H9 (cell line): ENCODE measurements around the gene ELF1. TPM values are rescaled to one million over a fixed set of nuclear protein-coding genes. Genes with fewer than 3 reads are reported as not detected.

Experiments
- DNase-seq: peaks from one replicate; pipeline ENCODE4 v3.0.0-alpha.2; 2017
- H2AFZ ChIP-seq: one replicate; pipeline ENCODE4 v1.6.1; 2013; ENCODE audit warnings: mild to moderate bottlenecking, low read length, control low read depth, moderate library complexity
- H2AK5ac ChIP-seq: 2 replicates; pipeline ENCODE4 v1.6.1; 2013; ENCODE audit warnings: low read length, control low read depth, mixed read lengths; ENCODE audit not compliant: insufficient read length
- H2BK120ac ChIP-seq: one replicate; pipeline ENCODE4 v1.6.1; 2013; ENCODE audit warnings: low read depth, mild to moderate bottlenecking, low read length, control low read depth, inconsistent platforms; ENCODE audit not compliant: poor library complexity, severe bottlenecking
- H2BK12ac ChIP-seq: 2 replicates; pipeline ENCODE4 v1.6.1; 2013; ENCODE audit warnings: low read length, control low read depth, mixed read lengths, low read depth; ENCODE audit not compliant: insufficient read length
- H2BK15ac ChIP-seq: 2 replicates; pipeline ENCODE4 v1.6.1; 2013; ENCODE audit warnings: low read depth, low read length, control low read depth
- H2BK20ac ChIP-seq: one replicate; pipeline ENCODE4 v1.6.1; 2013; ENCODE audit warnings: low read depth, mild to moderate bottlenecking, low read length, control low read depth, inconsistent platforms; ENCODE audit not compliant: poor library complexity, severe bottlenecking
- H2BK5ac ChIP-seq: 2 replicates; pipeline ENCODE4 v1.6.1; 2013; ENCODE audit warnings: low read length, control low read depth, mixed read lengths; ENCODE audit not compliant: insufficient read length
- H3K14ac ChIP-seq: 2 replicates; pipeline ENCODE4 v1.6.1; 2013; ENCODE audit warnings: low read length, control low read depth; ENCODE audit not compliant: insufficient read depth
- H3K18ac ChIP-seq: 2 replicates; pipeline ENCODE4 v1.6.1; 2013; ENCODE audit warnings: low read depth, mild to moderate bottlenecking, mixed read lengths, low read length, control low read depth; ENCODE audit not compliant: insufficient read length
- H3K23ac ChIP-seq: 2 replicates; pipeline ENCODE4 v1.6.1; 2013; ENCODE audit warnings: low read length, control low read depth, mixed read lengths, low read depth; ENCODE audit not compliant: insufficient read length
- H3K23me2 ChIP-seq: 2 replicates; pipeline ENCODE4 v1.6.1; 2013; ENCODE audit warnings: low read depth, mild to moderate bottlenecking, mixed read lengths, low read length, control low read depth; ENCODE audit not compliant: insufficient read length, poor library complexity, severe bottlenecking
- H3K27ac ChIP-seq: 2 replicates; pipeline ENCODE4 v1.5.1; 2013; ENCODE audit warnings: low read length, control low read depth, mixed read lengths, low read depth; ENCODE audit not compliant: insufficient read length
- H3K27me3 ChIP-seq: 2 replicates; pipeline ENCODE4 v1.6.1; 2013; ENCODE audit warnings: low read length, control low read depth, inconsistent platforms; ENCODE audit not compliant: insufficient read depth
- H3K4ac ChIP-seq: 2 replicates; pipeline ENCODE4 v1.6.1; 2013; ENCODE audit warnings: low read depth, mild to moderate bottlenecking, control low read depth, inconsistent platforms, low read length, moderate library complexity
- H3K4me1 ChIP-seq: 2 replicates; pipeline ENCODE4 v1.6.1; 2013; ENCODE audit warnings: low read length, control low read depth, inconsistent platforms; ENCODE audit not compliant: insufficient read depth
- H3K4me2 ChIP-seq: 2 replicates; pipeline ENCODE4 v1.6.1; 2013; ENCODE audit warnings: low read length, control low read depth, mixed read lengths; ENCODE audit not compliant: insufficient read length, insufficient read depth
- H3K56ac ChIP-seq: 2 replicates; pipeline ENCODE4 v1.6.1; 2013; ENCODE audit warnings: low read depth, mild to moderate bottlenecking, mixed read lengths, low read length, control low read depth; ENCODE audit not compliant: insufficient read length
- H3K79me1 ChIP-seq: 2 replicates; pipeline ENCODE4 v1.6.1; 2013; ENCODE audit warnings: low read depth, mild to moderate bottlenecking, moderate library complexity, low read length, control low read depth, inconsistent platforms; ENCODE audit not compliant: insufficient read depth, poor library complexity, severe bottlenecking
- H3K79me2 ChIP-seq: 2 replicates; pipeline ENCODE4 v1.6.1; 2013; ENCODE audit warnings: low read length, control low read depth, inconsistent platforms; ENCODE audit not compliant: insufficient read depth
- H3K9ac ChIP-seq: 2 replicates; pipeline ENCODE4 v1.6.1; 2013; ENCODE audit warnings: low read length, control low read depth, mixed read lengths; ENCODE audit not compliant: insufficient read length; ENCODE audit errors: extremely low read depth
- H3K9me3 ChIP-seq: one replicate; pipeline ENCODE4 v1.6.1; 2013; ENCODE audit warnings: low read depth, low read length, inconsistent platforms; ENCODE audit not compliant: control insufficient read depth
- H3T11ph ChIP-seq: one replicate; pipeline ENCODE4 v1.6.1; 2013; ENCODE audit warnings: mild to moderate bottlenecking, low read length, control low read depth, inconsistent platforms
- H4K20me1 ChIP-seq: one replicate; pipeline ENCODE4 v1.6.1; 2013; ENCODE audit not compliant: control insufficient read depth, insufficient read length, insufficient read depth
- H4K5ac ChIP-seq: 2 replicates; pipeline ENCODE4 v1.6.1; 2013; ENCODE audit warnings: low read depth, mild to moderate bottlenecking, mixed read lengths, low read length, control low read depth; ENCODE audit not compliant: insufficient read length
- H4K8ac ChIP-seq: replicated peaks from 2 replicates; pipeline ENCODE4 v1.6.1; 2013; ENCODE audit warnings: low read length, control low read depth, mixed read lengths, low read depth; ENCODE audit not compliant: insufficient read length
- H4K91ac ChIP-seq: 2 replicates; pipeline ENCODE4 v1.6.1; 2013; ENCODE audit warnings: low read depth, mild to moderate bottlenecking, moderate library complexity, mixed read lengths, low read length, control low read depth; ENCODE audit not compliant: insufficient read length
- H3K27ac Mint-ChIP-seq, 3 experiments: 2 replicates in 2 of 3; 3 replicates in 1 of 3; pipeline ENCODE4 v1.8.0; 2020 to 2021; ENCODE audit warnings: mixed read lengths in 3 of 3, mild to moderate bottlenecking in 1 of 3, moderate library complexity in 1 of 3
- H3K27me3 Mint-ChIP-seq: 2 replicates; pipeline ENCODE4 v1.8.0; 2021; ENCODE audit warnings: low read depth, mild to moderate bottlenecking, moderate library complexity, mixed read lengths
- H3K36me3 Mint-ChIP-seq, 3 experiments: 2 replicates in 2 of 3; 3 replicates in 1 of 3; pipeline ENCODE4 v1.8.0; 2020 to 2021; ENCODE audit warnings: low read depth in 3 of 3, mixed read lengths in 3 of 3; ENCODE audit not compliant: insufficient read depth in 1 of 3
- H3K4me1 Mint-ChIP-seq, 2 experiments: 2 replicates each; pipeline ENCODE4 v1.8.0; 2020; ENCODE audit warnings: mixed read lengths in 2 of 2
- H3K4me3 Mint-ChIP-seq, 2 experiments: 2 replicates in 1 of 2; 3 replicates in 1 of 2; pipeline ENCODE4 v1.8.0; 2020 to 2021; ENCODE audit warnings: mild to moderate bottlenecking in 2 of 2, mixed read lengths in 2 of 2, moderate library complexity in 1 of 2
- H3K9me3 Mint-ChIP-seq, 2 experiments: 2 replicates in 1 of 2; 3 replicates in 1 of 2; pipeline ENCODE4 v1.8.0; 2020; ENCODE audit warnings: mild to moderate bottlenecking in 2 of 2, mixed read lengths in 2 of 2, moderate library complexity in 1 of 2
- CTCF ChIP-seq: fragments of 200-600 bp; sonication (generic); conservative IDR thresholded peaks from 3 replicates; pipeline ENCODE4 v1.8.0; 2021; ENCODE audit warnings: antibody characterized with exemption, mild to moderate bottlenecking
- WGBS: extraction: QIAGEN DNeasy Blood & Tissue Kit; methylation state at CpG from one replicate; pipeline ENCODE4 v1.1.7; 2013; ENCODE audit warnings: missing lambda C conversion rate, low lambda C conversion rate, mixed read lengths; ENCODE audit not compliant: insufficient read length; ENCODE audit errors: extremely low coverage; 5-methylcytosine and 5-hydroxymethylcytosine counted together
- total RNA-seq: library from RNA; stranded (reverse); gene quantifications from 2 replicates; pipeline ENCODE4 v1.2.1, GENCODE V29; 2021

The ELF1 gene
- total RNA-seq, 1 experiment from 2014 or later: 15.5 TPM

DNA sequence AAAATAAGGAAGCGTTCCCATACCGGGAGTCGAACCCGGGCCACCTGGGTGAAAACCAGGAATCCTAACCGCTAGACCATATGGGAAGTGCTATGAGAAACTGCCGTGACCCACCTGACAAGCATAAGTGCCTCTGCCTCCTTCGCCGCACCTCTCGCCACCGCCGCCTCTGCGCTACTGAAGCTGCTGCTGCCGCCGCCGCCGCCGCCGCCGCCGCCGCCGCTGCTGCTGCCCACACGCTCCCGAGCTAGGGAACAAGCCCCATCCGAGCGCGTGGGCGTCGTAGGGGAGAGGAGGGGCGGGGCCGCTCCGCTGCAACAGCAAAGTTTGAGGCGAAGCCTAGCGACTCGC is 41.6 kb upstream of the ELF1 start:
- H4K5ac ChIP-seq: no peak overlapping the region
- no peaks in the 10 kb centered on the region for H3K79me1 ChIP-seq
- TF ChIP-seq CTCF: no peak
- no peak overlapping the region for H3K23ac ChIP-seq
- peak overlapping the region; percentile 69 for H3K4me2 ChIP-seq
- no peaks in the 10 kb centered on the region for H4K20me1 ChIP-seq
- Mint-ChIP-seq H3K4me3 (peak overlapping the region; percentile 99), H3K9me3 (no peaks in the 10 kb centered on the region), H3K36me3 (peaks cover 2 to 22% (median 22%) of the 10 kb centered on the region in 3 experiments; a peak in 4 of 7 replicates), H3K4me1 (peaks cover 25 to 29% of the 10 kb centered on the region in 2 experiments), H3K27me3 (peaks cover 7% of the 10 kb centered on the region), H3K27ac (peak overlapping the region; percentile 99 to 100 (median 99))
- H3K27ac ChIP-seq: peak overlapping the region; percentile 41
- no peak overlapping the region for H2BK5ac ChIP-seq
- H3K14ac ChIP-seq: peak overlapping the region; percentile 89
- H2BK120ac ChIP-seq: no peak overlapping the region
- no peak overlapping the region for H4K91ac ChIP-seq
- H3K4me1 ChIP-seq: no peaks in the 10 kb centered on the region
- no peak overlapping the region; the same call in 1 of the 2 replicates for H3K4ac ChIP-seq
- H3K9ac ChIP-seq: peak overlapping the region; percentile 81
- no peaks in the 10 kb centered on the region for H3K9me3 ChIP-seq
- no CpG with 5 or more reads among the region's 35 CpGs for WGBS
- no peak overlapping the region for H2BK12ac ChIP-seq
- no peak overlapping the region for H2BK20ac ChIP-seq
- DNase-seq: peak; percentile 74
- H3K56ac ChIP-seq: no peak overlapping the region
- no peaks in the 10 kb centered on the region for H3K27me3 ChIP-seq
- H2AK5ac ChIP-seq: no peak overlapping the region
- H2BK15ac ChIP-seq: no peak overlapping the region
- H3K18ac ChIP-seq: peak overlapping the region; percentile 74
- no peak overlapping the region for H4K8ac ChIP-seq
- H2AFZ ChIP-seq: no peak overlapping the region
- H3K23me2 ChIP-seq: no peaks in the 10 kb centered on the region
- H3T11ph ChIP-seq: no peak overlapping the region
- H3K79me2 ChIP-seq: no peaks in the 10 kb centered on the region
